ENCODE results near the gene PHACTR4. TPM values are rescaled to one million over a fixed set of nuclear protein-coding genes. Genes with fewer than 3 reads are reported as not detected.

Gene PHACTR4
- polyA plus RNA-seq, 1 donor (not counting 4 experiments of a cell fraction or from before 2014, with no cell fraction given) = 12.2 TPM

DNA sequence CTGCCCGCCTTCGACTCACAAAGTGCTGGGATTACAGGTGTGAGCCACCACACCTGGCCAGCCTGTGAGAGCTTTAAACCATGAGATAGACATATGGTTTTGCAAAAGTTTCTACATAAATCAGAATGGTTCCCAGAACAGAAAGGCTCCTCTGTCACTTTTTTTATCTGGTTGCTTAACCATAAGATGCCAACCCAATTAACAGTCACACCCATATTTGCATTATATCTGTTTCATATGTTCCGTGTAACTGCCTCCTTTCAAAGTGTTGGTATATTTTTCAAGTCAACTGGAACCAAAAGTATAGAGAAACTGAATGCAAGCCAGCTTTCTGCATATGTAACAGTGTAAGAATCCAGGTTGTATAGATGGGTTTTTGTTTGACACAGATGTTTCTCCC is 112.6 kb downstream of the PHACTR4 start:
- H3K27ac ChIP-seq (ENCODE audit: control insufficient read depth, insufficient read depth, low read length) = no peak overlapping the region
- no peak overlapping the region for H3K9ac ChIP-seq (ENCODE audit: control insufficient read depth, extremely low read depth, insufficient read depth, low read length)
- H3K36me3 ChIP-seq (ENCODE audit: control insufficient read depth in 2 of 2, extremely low read depth in 1 of 2, insufficient read depth in 2 of 2, low read length in 2 of 2) = peaks cover 16 to 17% of the 10 kb centered on the region in 2 experiments

DNA sequence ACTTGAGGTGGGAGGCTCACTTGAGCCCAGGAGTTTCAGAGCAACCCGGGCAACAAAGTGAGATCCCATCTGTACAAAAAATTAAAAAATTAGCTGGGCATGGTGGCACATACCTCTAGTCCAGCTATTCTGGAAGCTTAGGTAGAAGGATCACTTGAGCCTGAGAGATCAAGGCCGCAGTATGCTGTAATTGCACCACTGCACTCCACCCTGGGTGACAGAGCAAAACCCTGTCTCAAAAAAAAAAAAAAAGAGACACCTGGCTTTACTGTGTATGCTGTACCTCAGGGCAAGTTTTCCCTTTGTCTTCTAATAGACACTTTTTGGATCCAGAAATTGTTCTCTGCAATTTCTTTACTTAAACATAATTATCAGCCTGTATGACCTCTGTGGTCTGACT is 113.2 kb downstream of the PHACTR4 start:
- FAIRE-seq = no peak
- H3K27me3 ChIP-seq (ENCODE audit: control insufficient read depth, extremely low read depth, insufficient read depth, low read length) = no peaks in the 10 kb centered on the region
- no peak overlapping the region for H3K4me3 ChIP-seq (ENCODE audit: control insufficient read depth in 2 of 3, extremely low read depth in 1 of 3, insufficient read depth in 2 of 3, low read depth in 1 of 3, low read length in 3 of 3)
- H3K9me3 ChIP-seq (ENCODE audit: control insufficient read depth, low read depth, low read length) = no peaks in the 10 kb centered on the region
- H3K9ac ChIP-seq (ENCODE audit: control insufficient read depth, extremely low read depth, insufficient read depth, low read length) = no peak overlapping the region
- H3K4me1 ChIP-seq (ENCODE audit: control insufficient read depth, extremely low read depth, insufficient read depth, low read length) = no peaks in the 10 kb centered on the region
- peaks cover 13 to 16% of the 10 kb centered on the region in 2 experiments for H3K36me3 ChIP-seq (ENCODE audit: control insufficient read depth in 2 of 2, extremely low read depth in 1 of 2, insufficient read depth in 2 of 2, low read length in 2 of 2)
- H3K9me1 ChIP-seq (ENCODE audit: control insufficient read depth, extremely low read depth, insufficient read depth, low read length) = no peaks in the 10 kb centered on the region
- dilution Hi-C loops (cut with MboI; ENCODE audit: extremely low pct_ligation_motif_present, low sequenced_read_pairs) = no loop called here
- no peaks in the 10 kb centered on the region for H3K79me2 ChIP-seq (ENCODE audit: control insufficient read depth, insufficient read depth, low read length)
- TF ChIP-seq, protein P1, sequence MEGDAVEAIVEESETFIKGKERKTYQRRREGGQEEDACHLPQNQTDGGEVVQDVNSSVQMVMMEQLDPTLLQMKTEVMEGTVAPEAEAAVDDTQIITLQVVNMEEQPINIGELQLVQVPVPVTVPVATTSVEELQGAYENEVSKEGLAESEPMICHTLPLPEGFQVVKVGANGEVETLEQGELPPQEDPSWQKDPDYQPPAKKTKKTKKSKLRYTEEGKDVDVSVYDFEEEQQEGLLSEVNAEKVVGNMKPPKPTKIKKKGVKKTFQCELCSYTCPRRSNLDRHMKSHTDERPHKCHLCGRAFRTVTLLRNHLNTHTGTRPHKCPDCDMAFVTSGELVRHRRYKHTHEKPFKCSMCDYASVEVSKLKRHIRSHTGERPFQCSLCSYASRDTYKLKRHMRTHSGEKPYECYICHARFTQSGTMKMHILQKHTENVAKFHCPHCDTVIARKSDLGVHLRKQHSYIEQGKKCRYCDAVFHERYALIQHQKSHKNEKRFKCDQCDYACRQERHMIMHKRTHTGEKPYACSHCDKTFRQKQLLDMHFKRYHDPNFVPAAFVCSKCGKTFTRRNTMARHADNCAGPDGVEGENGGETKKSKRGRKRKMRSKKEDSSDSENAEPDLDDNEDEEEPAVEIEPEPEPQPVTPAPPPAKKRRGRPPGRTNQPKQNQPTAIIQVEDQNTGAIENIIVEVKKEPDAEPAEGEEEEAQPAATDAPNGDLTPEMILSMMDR (optimal IDR thresholded peaks at IDR 0.05 in 1 of 3, IDR thresholded peaks at IDR 0.05 in 1 of 3, conservative IDR thresholded peaks at IDR 0.05 in 1 of 3; ENCODE audit: extremely low read depth in 1 of 3, insufficient read depth in 2 of 3, low read length in 3 of 3) = no peak
- H4K20me1 ChIP-seq (ENCODE audit: control insufficient read depth, extremely low read depth, insufficient read depth, low read length) = no peaks in the 10 kb centered on the region
- DNase-seq (ENCODE audit: low read depth, low spot score) = no peak
- no peak overlapping the region for H3K27ac ChIP-seq (ENCODE audit: control insufficient read depth, insufficient read depth, low read length)
- no peak overlapping the region for H2AFZ ChIP-seq (ENCODE audit: control insufficient read depth, low read length)
- H3K4me2 ChIP-seq (ENCODE audit: control insufficient read depth, extremely low read depth, insufficient read depth, low read depth, low read length) = no peak overlapping the region

More for the DNA sequence above, 112.6 kb downstream of the PHACTR4 start:
- H3K79me2 ChIP-seq (ENCODE audit: control insufficient read depth, insufficient read depth, low read length) = no peaks in the 10 kb centered on the region
- H3K4me2 ChIP-seq (ENCODE audit: control insufficient read depth, extremely low read depth, insufficient read depth, low read depth, low read length) = no peak overlapping the region
- H3K9me1 ChIP-seq (ENCODE audit: control insufficient read depth, extremely low read depth, insufficient read depth, low read length) = no peaks in the 10 kb centered on the region
- H3K27me3 ChIP-seq (ENCODE audit: control insufficient read depth, extremely low read depth, insufficient read depth, low read length) = no peaks in the 10 kb centered on the region
- no peak for FAIRE-seq
- no peak for TF ChIP-seq EZH2 (IDR thresholded peaks at IDR 0.05; ENCODE audit: low read length)
- TF ChIP-seq, protein P1 (optimal IDR thresholded peaks at IDR 0.05 in 1 of 3, IDR thresholded peaks at IDR 0.05 in 1 of 3, conservative IDR thresholded peaks at IDR 0.05 in 1 of 3; ENCODE audit: extremely low read depth in 1 of 3, insufficient read depth in 2 of 3, low read length in 3 of 3) = no peak
- H3K9me3 ChIP-seq (ENCODE audit: control insufficient read depth, low read depth, low read length) = no peaks in the 10 kb centered on the region
- H3K4me1 ChIP-seq (ENCODE audit: control insufficient read depth, extremely low read depth, insufficient read depth, low read length) = no peaks in the 10 kb centered on the region
- no peak overlapping the region for H2AFZ ChIP-seq (ENCODE audit: control insufficient read depth, low read length)
- dilution Hi-C loops (cut with MboI; ENCODE audit: extremely low pct_ligation_motif_present, low sequenced_read_pairs) = no loop called here
- no peak for DNase-seq (ENCODE audit: low read depth, low spot score)
- H3K4me3 ChIP-seq (ENCODE audit: control insufficient read depth in 2 of 3, extremely low read depth in 1 of 3, insufficient read depth in 2 of 3, low read depth in 1 of 3, low read length in 3 of 3) = no peak overlapping the region
- H4K20me1 ChIP-seq (ENCODE audit: control insufficient read depth, extremely low read depth, insufficient read depth, low read length) = no peaks in the 10 kb centered on the region

Data from keratinocyte (primary cell).